Femur (tissue), 1 donor: ENCODE data around the gene FAM13A.

ENCODE experiments used
- DNase-seq: peaks from one replicate; pipeline ENCODE4 v3.0.0-alpha.2; 2017

The FAM13A gene

DNA sequence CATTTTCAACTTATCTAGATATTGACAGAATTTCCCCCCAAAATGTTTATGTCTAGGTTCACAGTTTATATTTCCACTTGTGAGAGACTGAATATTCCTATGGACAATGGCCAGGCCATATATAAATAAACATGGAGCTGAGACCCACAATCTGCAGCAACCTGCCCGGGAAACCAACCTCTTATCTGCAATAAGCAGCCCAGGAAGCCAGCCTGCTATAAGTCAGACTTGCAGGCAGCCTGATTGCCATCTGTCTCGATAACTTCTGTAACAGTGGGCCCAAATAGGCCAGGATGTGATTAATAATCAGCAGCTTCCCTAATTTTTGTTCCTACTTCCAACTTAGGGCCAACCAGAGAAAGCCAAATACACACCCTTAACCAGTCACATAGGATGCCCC is 354.2 kb downstream of the FAM13A start:
- no peak for DNase-seq

- no peak for DNase-seq
These were observed 358.5 kb downstream of the FAM13A start for GRCh38 chr4:88698519-88698918.

GRCh38 chr4:88697588-88698329 is 359.2 kb downstream of the FAM13A start, which contains the start of gene NAP1L5:
Gene NAP1L5 (minus strand): TSS chr4:88697829. CDS start chr4:88697754, 75 bp downstream.
- DNase-seq, result peak; percentile 81

DNA sequence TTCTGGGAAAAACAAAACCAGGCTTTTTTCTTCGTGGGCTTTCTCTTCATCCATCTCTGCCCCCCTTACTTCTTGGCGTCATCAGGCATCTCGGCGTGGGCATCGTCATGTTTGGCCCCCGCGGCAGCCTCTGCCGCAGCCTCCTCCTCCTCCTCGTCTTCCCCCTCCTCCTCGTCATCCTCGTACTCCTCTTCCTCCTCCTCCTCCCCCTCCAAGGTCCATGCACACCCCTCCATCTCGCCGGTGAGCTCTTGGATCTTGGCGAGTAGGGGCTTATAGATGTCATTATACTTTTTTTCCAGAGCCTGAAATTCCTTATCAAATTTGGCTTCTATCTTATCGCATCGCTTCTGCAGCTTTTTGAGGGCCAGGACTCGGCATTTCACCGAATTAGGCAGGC is 359.8 kb downstream of the FAM13A start:
- DNase-seq, result peak; percentile 38

GRCh38 chr4:88696630-88697029 is 360.4 kb downstream of the FAM13A start:
- DNase-seq, result no peak

- DNase-seq, result no peak
These were observed 363.2 kb downstream of the FAM13A start for GRCh38 chr4:88693792-88694191.

DNA sequence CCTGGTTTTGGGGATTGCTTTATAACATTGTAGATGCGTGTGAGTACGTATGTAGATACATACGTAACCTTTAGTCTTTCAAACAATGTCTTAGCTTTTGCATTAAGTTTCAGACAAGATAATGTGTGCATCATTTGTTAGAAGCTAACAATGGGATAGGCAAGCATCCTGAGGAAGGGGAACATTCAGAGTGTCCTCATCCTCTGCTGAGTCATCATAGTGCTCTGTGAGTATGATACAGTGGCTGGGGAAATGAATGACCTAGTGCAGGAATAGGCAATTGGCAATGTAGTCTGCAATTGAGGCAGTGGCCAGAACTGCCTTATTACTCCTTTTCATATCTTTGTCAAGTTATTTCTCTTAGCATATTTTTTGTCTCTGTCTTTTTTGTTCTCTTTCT is 366.6 kb downstream of the FAM13A start:
- DNase-seq, result no peak

GRCh38 chr4:88681209-88681608 is 375.8 kb downstream of the FAM13A start:
- no peak for DNase-seq
